SK-N-SH (cell line): ENCODE measurements around the gene ACP6. TPM values are rescaled to one million over a fixed set of nuclear protein-coding genes. Genes with fewer than 3 reads are reported as not detected.

Source experiments
- CTCF ChIA-PET: fragments of 300-600, 350-600 bp; formaldehyde crosslinking; extraction: SDS; loops from one replicate; lab custom pipeline; 2021; lab: Yijun Ruan, JAX
- POLR2A ChIA-PET: fragments of 350-600 bp; sonication (Branson Sonifier 250); formaldehyde crosslinking; extraction: SDS; loops from one replicate; lab custom pipeline; 2020; ENCODE audit warnings: antibody characterized with exemption, inconsistent platforms; lab: Yijun Ruan, JAX
- DNase-seq: peaks from one replicate; pipeline ENCODE4 v3.0.0; 2012
- H2AFZ ChIP-seq: fragments of 200-600 bp; sonication (generic); 2 replicates; pipeline ENCODE4 v1.8.1; 2016; ENCODE audit warnings: antibody characterized with exemption, mild to moderate bottlenecking, low read depth
- H3F3A ChIP-seq: fragments of 200-600 bp; sonication (generic); replicated peaks from 2 replicates; pipeline ENCODE3; 2016; ENCODE audit warnings: antibody characterized with exemption, mild to moderate bottlenecking; ENCODE audit not compliant: insufficient read depth
- H3K27ac ChIP-seq, 2 experiments: fragments of 200-500 bp in 1 of 2; fragments of 200-600 bp in 1 of 2; sonication (Bioruptor generic) in 1 of 2; sonication (generic), shearing (Covaris generic) in 1 of 2; 2 replicates each; pipeline versions ENCODE4 v1.5.1 to v1.6.1; 2014 to 2016; ENCODE audit warnings: low read depth in 2 of 2, inconsistent platforms in 1 of 2, low read length in 1 of 2, mild to moderate bottlenecking in 1 of 2, mixed read lengths in 1 of 2
- H3K27me3 ChIP-seq: fragments of 200-600 bp; sonication (generic), shearing (Covaris generic); 2 replicates; pipeline ENCODE4 v1.6.1; 2016; ENCODE audit warnings: mixed run types; ENCODE audit not compliant: insufficient read depth
- H3K36me3 ChIP-seq, 2 experiments: fragments of 200-500 bp in 1 of 2; fragments of 200-600 bp in 1 of 2; sonication (Bioruptor generic) in 1 of 2; sonication (generic) in 1 of 2; replicated peaks in 1 of 2; 2 replicates each; pipeline versions ENCODE3 to v1.5.1; 2014 to 2016; ENCODE audit warnings: low read length in 1 of 2, mild to moderate bottlenecking in 1 of 2; ENCODE audit not compliant: insufficient read depth in 2 of 2, control insufficient read depth in 1 of 2
- H3K4me1 ChIP-seq, 2 experiments: fragments of 200-500 bp in 1 of 2; fragments of 200-600 bp in 1 of 2; sonication (Bioruptor generic) in 1 of 2; sonication (generic), shearing (Covaris generic) in 1 of 2; 2 replicates each; pipeline versions ENCODE4 v1.5.1 to v1.6.1; 2014 to 2016; ENCODE audit warnings: low read depth in 1 of 2, low read length in 1 of 2, mixed run types in 1 of 2; ENCODE audit not compliant: insufficient read depth in 2 of 2, control insufficient read depth in 1 of 2
- H3K4me2 ChIP-seq: fragments of 200-600 bp; sonication (generic), shearing (Covaris generic); 2 replicates; pipeline ENCODE4 v1.6.1; 2017; ENCODE audit warnings: mixed run types
- H3K4me3 ChIP-seq, 2 experiments: fragments of 200-500 bp in 1 of 2; fragments of 200-600 bp in 1 of 2; sonication (Bioruptor generic) in 1 of 2; sonication (generic), shearing (Covaris generic) in 1 of 2; 2 replicates each; pipeline versions ENCODE4 v1.5.1 to v1.8.1; 2014 to 2016; ENCODE audit warnings: low read depth in 2 of 2, inconsistent platforms in 1 of 2, low read length in 1 of 2, mild to moderate bottlenecking in 1 of 2, mixed read lengths in 1 of 2, moderate library complexity in 1 of 2
- H3K79me2 ChIP-seq: fragments of 200-600 bp; sonication (generic); 2 replicates; pipeline ENCODE4 v1.8.1; 2017; ENCODE audit warnings: mild to moderate bottlenecking; ENCODE audit not compliant: insufficient read depth
- H3K9ac ChIP-seq: fragments of 200-600 bp; sonication (generic); 2 replicates; pipeline ENCODE4 v1.6.1; 2017; ENCODE audit warnings: mixed run types
- H3K9me2 ChIP-seq: fragments of 200-600 bp; sonication (generic); 2 replicates; pipeline ENCODE4 v1.6.1; 2017; ENCODE audit warnings: mixed run types
- H3K9me3 ChIP-seq: fragments of 200-600 bp; sonication (generic); 2 replicates; pipeline ENCODE4 v1.6.1; 2017; ENCODE audit warnings: mixed run types, mild to moderate bottlenecking, moderate library complexity
- H4K20me1 ChIP-seq: fragments of 200-600 bp; sonication (generic); 2 replicates; pipeline ENCODE4 v1.6.1; 2017; ENCODE audit warnings: mild to moderate bottlenecking, mixed run types; ENCODE audit not compliant: insufficient read depth
- CHD2 ChIP-seq: fragments of 150-350 bp; IDR thresholded peaks from 2 replicates; pipeline ENCODE4 v1.6.1; 2018; ENCODE audit warnings: low read length; ENCODE audit not compliant: partially characterized antibody
- CTCF ChIP-seq: fragments of 200-600 bp; sonication (generic); IDR thresholded peaks from 2 replicates; pipeline ENCODE4 v1.6.1; 2017; ENCODE audit warnings: antibody characterized with exemption, mild to moderate bottlenecking, moderate library complexity
- ELF1 ChIP-seq: IDR thresholded peaks from 2 replicates; pipeline ENCODE4 v1.4.0; 2012
- FOSL2 ChIP-seq: IDR thresholded peaks from 2 replicates; pipeline ENCODE4 v1.4.0; 2012; ENCODE audit warnings: low read depth, mild to moderate bottlenecking, moderate library complexity, borderline replicate concordance
- FOXJ3 ChIP-seq: sonication (generic); formaldehyde crosslinking; IDR thresholded peaks from 2 replicates; pipeline ENCODE4 v1.5.1; 2020; ENCODE audit warnings: mild to moderate bottlenecking, missing genetic modification reagents
- IRF3 ChIP-seq: fragments of 150-350 bp; IDR thresholded peaks from 2 replicates; pipeline ENCODE4 v1.6.1; 2016; ENCODE audit warnings: mild to moderate bottlenecking, low read depth, low read length
- JUND ChIP-seq: IDR thresholded peaks from 2 replicates; pipeline ENCODE4 v1.4.0; 2012
- MEF2A ChIP-seq: IDR thresholded peaks from 2 replicates; pipeline ENCODE4 v1.4.0; 2012; ENCODE audit warnings: low read depth, borderline replicate concordance
- MXI1 ChIP-seq: IDR thresholded peaks from 2 replicates; pipeline ENCODE4 v1.6.1; 2012; ENCODE audit warnings: mild to moderate bottlenecking, low read depth, low read length, improper control_type of control experiment
- NRF1 ChIP-seq: IDR thresholded peaks from 2 replicates; pipeline ENCODE4 v1.6.1; 2012; ENCODE audit warnings: low read depth, mild to moderate bottlenecking, low read length
- PBX3 ChIP-seq: IDR thresholded peaks from 2 replicates; pipeline ENCODE4; 2012
- POLR2AphosphoS5 ChIP-seq: IDR thresholded peaks from 2 replicates; pipeline ENCODE4 v1.6.1; 2012; ENCODE audit warnings: low read depth, low read length
- REST ChIP-seq: IDR thresholded peaks from 2 replicates; pipeline ENCODE4 v1.6.1; 2012; ENCODE audit warnings: mild to moderate bottlenecking, low read depth, low read length, moderate library complexity
- RFX5 ChIP-seq: IDR thresholded peaks from 2 replicates; pipeline ENCODE4 v1.6.1; 2012; ENCODE audit warnings: mild to moderate bottlenecking, improper control_type of control experiment, low read length
- RXRA ChIP-seq: IDR thresholded peaks from 2 replicates; pipeline ENCODE4 v1.4.0; 2012; ENCODE audit warnings: low read depth, mild to moderate bottlenecking, borderline replicate concordance
- TAF1 ChIP-seq: IDR thresholded peaks from 2 replicates; pipeline ENCODE4 v1.6.1; 2012; ENCODE audit warnings: low read depth, mild to moderate bottlenecking, low read length, moderate library complexity, borderline replicate concordance
- USF1 ChIP-seq: IDR thresholded peaks from 2 replicates; pipeline ENCODE4 v1.4.0; 2012; ENCODE audit warnings: low read depth, borderline replicate concordance
- USF2 ChIP-seq: fragments of 150-350 bp; IDR thresholded peaks from 2 replicates; pipeline ENCODE4 v1.6.1; 2017; ENCODE audit warnings: antibody characterized with exemption, low read length, low read depth, borderline replicate concordance
- YY1 ChIP-seq: IDR thresholded peaks from 2 replicates; pipeline ENCODE4 v1.4.0; 2012; ENCODE audit warnings: low read depth, mild to moderate bottlenecking
- ZBTB33 ChIP-seq: IDR thresholded peaks from 2 replicates; pipeline ENCODE4 v1.4.0; 2012; ENCODE audit warnings: low read depth, borderline replicate concordance
- polyA plus RNA-seq, 3 experiments: library from polyadenylated mRNA; depleted of rRNA; stranded (reverse); fragments of >200 nt; gene quantifications; 2 replicates each; pipeline ENCODE4 v1.2.3, GENCODE V29; 2012

ACP6 gene
- polyA plus RNA-seq, 1 of the 3 experiments (the other 2 are of a cell fraction): 10.9 TPM

- Histone ChIP-seq H3K4me2 (no peak overlapping the region), H3K79me2 (no peaks in the 10 kb centered on the region), H3K27ac (no peak overlapping the region), H3K4me1 (no peaks in the 10 kb centered on the region), H2AFZ (no peak overlapping the region), H3K27me3 (peaks cover 22% of the 10 kb centered on the region), H4K20me1 (no peaks in the 10 kb centered on the region), H3K9me2 (no peaks in the 10 kb centered on the region), H3K9ac (no peak overlapping the region), H3K36me3 (no peaks in the 10 kb centered on the region), H3K4me3 (no peak overlapping the region), H3K9me3 (no peaks in the 10 kb centered on the region), H3F3A (no peaks in the 10 kb centered on the region)
- POLR2A ChIA-PET: no interaction called here
- DNase-seq: no peak
- TF ChIP-seq RXRA (no peak), CHD2 (no peak), ELF1 (no peak), REST (no peak), NRF1 (no peak), YY1 (no peak), MXI1 (no peak), JUND (no peak), RFX5 (no peak), USF2 (no peak), FOXJ3 (CRISPR knock-in tag) (no peak), PBX3 (no peak), FOSL2 (no peak), TAF1 (no peak), POLR2AphosphoS5 (no peak), CTCF (no peak), IRF3 (no peak), MEF2A (no peak), ZBTB33 (no peak), USF1 (no peak)
- CTCF ChIA-PET: interaction anchor here (0.6 to 1.4 kb wide), 2 partner anchors 180 to 316 kb away, joined by 3 to 4 read pairs; no protein-coding TSS in a partner anchor
These were observed 42.3 kb upstream of the ACP6 start for GRCh38 chr1:147712605-147713004.
